ENCODE measurements around the gene TAMALIN. TPM values are rescaled to one million over a fixed set of nuclear protein-coding genes. Genes with fewer than 3 reads are reported as not detected.

The TAMALIN gene
- total RNA-seq, result 1 to 10 TPM; 1.8 to 2.2 TPM

DNA sequence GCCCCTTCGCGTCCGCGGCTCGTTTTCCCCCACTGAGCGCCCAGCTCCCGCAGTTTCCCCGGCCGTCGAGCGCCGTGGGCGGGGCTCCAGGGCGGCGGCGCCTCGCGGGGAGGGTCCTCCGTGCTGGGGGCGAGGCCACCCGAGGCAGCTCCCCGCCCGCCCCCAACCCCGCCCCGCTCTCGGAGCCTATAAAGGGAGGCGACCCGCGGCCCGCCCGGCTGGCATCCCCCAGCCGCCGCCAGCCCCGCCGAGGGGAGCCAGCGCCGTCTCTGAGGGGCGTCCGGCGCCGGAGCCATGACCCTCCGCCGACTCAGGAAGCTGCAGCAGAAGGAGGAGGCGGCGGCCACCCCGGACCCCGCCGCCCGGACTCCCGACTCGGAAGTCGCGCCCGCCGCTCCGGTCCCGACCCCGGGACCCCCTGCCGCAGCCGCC lies at the start of gene TAMALIN:
Gene TAMALIN (plus strand): TSS at position 221 of the 432 bp plus-strand sequence. CDS start 74 bp downstream, at position 295.
- H3K27ac Mint-ChIP-seq, result no peak within 1 kb of the TSS
- H3K4me1 Mint-ChIP-seq, result peaks cover 9% of the 10 kb centered on the region
- ATAC-seq (peak; percentile 74), DNase-seq (peak; percentile 58)
- peak within 1 kb of the TSS; percentile 69 for H3K4me3 Mint-ChIP-seq
- H3K27me3 Mint-ChIP-seq, result peaks cover 45% of the 10 kb centered on the region
- CTCF ChIA-PET, result interaction anchor here (0.7 to 6.1 kb wide), 7 partner anchors 9 to 75 kb away, joined by 3 to 197 read pairs (median 3); partner anchors contain the start of gene NR4A1
- no peaks in the 10 kb centered on the region for H3K9me3 Mint-ChIP-seq (ENCODE audit: low read depth)
- H3K36me3 Mint-ChIP-seq, result no peaks in the 10 kb centered on the region

DNA sequence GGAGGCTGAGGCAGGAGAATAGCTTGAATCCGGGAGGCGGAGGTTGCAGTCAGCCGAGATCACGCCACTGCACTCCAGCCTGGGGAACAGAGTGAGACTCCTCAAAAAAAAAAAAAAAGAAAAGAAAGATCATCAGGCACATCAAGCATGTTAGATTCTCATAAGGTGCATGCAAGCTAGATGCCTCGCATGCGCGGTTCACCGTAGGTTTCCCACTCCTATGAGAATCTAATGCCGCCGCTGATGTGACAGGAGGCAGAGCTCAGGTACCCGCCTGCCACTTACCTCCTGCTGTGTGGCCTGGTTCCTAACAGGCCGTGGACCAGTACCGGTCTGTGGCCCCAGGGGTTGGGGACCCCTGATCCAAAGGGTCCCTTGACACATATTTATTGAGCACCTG lies 48.2 kb upstream of the TAMALIN start:
- Mint-ChIP-seq H3K4me1 (peaks cover 2% of the 10 kb centered on the region), H3K4me3 (no peak overlapping the region), H3K36me3 (no peaks in the 10 kb centered on the region), H3K9me3 (ENCODE audit: low read depth) (no peaks in the 10 kb centered on the region), H3K27me3 (peaks cover 16% of the 10 kb centered on the region), H3K27ac (no peak overlapping the region)
- no peak for DNase-seq
- CTCF ChIA-PET, result interaction anchor here (1.3 to 1.7 kb wide), 2 partner anchors 12 to 18 kb away, joined by 3 to 5 read pairs; no protein-coding TSS in a partner anchor
- no peak for ATAC-seq

DNA sequence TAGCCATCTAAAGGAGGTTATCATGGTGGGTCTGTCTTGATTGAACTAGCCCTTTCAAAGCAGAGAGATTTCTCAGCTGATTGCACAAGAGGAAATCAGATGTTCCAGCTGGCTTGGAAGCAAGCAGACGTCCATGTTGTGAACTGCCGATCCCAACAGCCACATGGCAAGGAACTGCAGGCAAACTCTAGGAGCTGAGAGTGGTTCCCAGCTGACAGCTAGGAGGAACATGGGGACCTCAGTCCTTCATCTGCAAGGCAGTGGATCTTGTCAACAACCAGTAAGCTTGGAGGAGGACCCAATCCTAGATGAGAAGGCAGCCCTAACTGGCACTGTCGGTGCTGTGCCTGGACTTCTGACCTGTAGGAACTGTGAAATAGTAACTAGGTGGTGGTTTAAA lies 47.5 kb upstream of the TAMALIN start:
- CTCF ChIA-PET, result interaction anchor here (0.7 to 1.9 kb wide), 4 partner anchors 12 to 982 kb away, joined by 3 to 5 read pairs (median 4); no protein-coding TSS in a partner anchor
- DNase-seq (no peak), ATAC-seq (no peak)
- Mint-ChIP-seq H3K27me3 (peaks cover 12% of the 10 kb centered on the region), H3K4me3 (no peak overlapping the region), H3K4me1 (peaks cover 2% of the 10 kb centered on the region), H3K9me3 (ENCODE audit: low read depth) (no peaks in the 10 kb centered on the region), H3K36me3 (peaks cover under 1% of the 10 kb centered on the region), H3K27ac (no peak overlapping the region)

DNA sequence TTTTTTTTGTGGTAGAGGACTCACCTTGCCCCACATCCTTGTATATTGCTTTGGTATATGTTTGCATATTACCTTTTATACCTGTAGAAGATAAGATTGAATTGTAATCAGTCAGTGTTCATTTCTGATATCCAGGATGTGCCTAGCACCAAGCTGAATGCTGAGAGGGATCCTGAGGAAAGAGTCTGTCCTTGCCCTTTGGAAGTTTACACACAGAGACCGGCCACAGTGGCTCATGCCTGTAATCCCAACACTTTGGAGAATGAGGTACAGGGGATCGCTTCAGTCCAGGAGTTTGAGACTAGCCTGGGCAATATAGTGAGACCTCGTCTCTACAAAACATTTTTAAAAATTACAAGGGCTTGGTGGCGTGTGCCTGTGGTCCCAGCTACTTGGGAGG lies 46.8 kb upstream of the TAMALIN start:
- DNase-seq (no peak), ATAC-seq (no peak)
- Mint-ChIP-seq H3K4me1 (peaks cover 2% of the 10 kb centered on the region), H3K27me3 (peaks cover 13% of the 10 kb centered on the region), H3K36me3 (peaks cover 3% of the 10 kb centered on the region), H3K27ac (no peak overlapping the region), H3K4me3 (no peak overlapping the region), H3K9me3 (ENCODE audit: low read depth) (no peaks in the 10 kb centered on the region)
- CTCF ChIA-PET, result interaction anchor here (1.7 to 1.9 kb wide), 2 partner anchors 16 to 21 kb away, joined by 5 read pairs; no protein-coding TSS in a partner anchor

DNA sequence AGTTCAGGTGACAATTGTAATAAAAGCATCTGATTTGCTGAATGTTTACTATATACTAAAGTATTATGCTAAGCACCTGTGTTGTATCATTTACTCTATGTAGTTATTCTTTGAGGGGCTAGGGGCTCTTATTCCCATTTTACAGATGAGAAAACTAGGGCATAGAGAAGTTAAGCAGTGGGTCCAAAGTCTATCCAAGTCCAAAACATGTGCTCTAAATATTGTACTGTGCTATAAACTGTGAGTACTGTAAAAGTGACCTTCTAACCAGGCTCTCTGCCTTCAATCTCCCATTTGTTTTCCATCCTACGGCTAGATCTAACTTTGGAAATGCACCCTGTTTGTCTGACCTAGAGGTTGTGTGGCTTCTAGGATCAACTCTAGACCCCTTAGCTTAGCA lies 46.3 kb upstream of the TAMALIN start:
- Mint-ChIP-seq H3K27ac (no peak overlapping the region), H3K4me1 (no peaks in the 10 kb centered on the region), H3K36me3 (peaks cover 3% of the 10 kb centered on the region), H3K9me3 (ENCODE audit: low read depth) (no peaks in the 10 kb centered on the region), H3K4me3 (no peak overlapping the region), H3K27me3 (peaks cover 14% of the 10 kb centered on the region)
- ATAC-seq, result no peak
- CTCF ChIA-PET, result interaction anchor here (1.9 kb wide), 1 partner anchor 20 kb away, joined by 5 read pairs; no protein-coding TSS in a partner anchor
- DNase-seq, result no peak

DNA sequence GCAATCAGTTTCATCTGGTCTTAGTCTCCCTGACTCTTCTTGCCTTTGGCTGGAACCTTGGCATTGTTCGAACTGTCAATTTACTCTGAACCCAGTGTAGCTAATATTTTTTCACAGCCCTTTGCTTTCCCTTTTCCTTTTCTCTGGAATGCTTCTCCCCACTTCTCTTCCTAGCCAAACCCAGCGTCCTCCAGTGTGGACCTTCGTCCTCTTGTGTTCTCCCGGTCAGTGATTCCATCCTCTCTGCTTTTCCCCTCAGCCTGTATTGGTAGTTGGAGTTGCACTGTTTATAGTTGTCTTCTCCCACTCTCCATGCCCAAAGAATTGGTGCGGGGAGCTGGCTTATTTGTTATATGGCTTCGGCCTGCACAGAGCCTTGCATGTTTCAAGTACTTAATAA lies 45.9 kb upstream of the TAMALIN start:
- no peaks in the 10 kb centered on the region for H3K9me3 Mint-ChIP-seq (ENCODE audit: low read depth)
- DNase-seq (no peak), ATAC-seq (no peak)
- no peak overlapping the region for H3K27ac Mint-ChIP-seq
- H3K4me1 Mint-ChIP-seq, result no peaks in the 10 kb centered on the region
- no peak overlapping the region for H3K4me3 Mint-ChIP-seq
- peaks cover 16% of the 10 kb centered on the region for H3K27me3 Mint-ChIP-seq
- H3K36me3 Mint-ChIP-seq, result peaks cover 5% of the 10 kb centered on the region
- CTCF ChIA-PET, result interaction anchor here (1.9 kb wide), 1 partner anchor 20 kb away, joined by 5 read pairs; no protein-coding TSS in a partner anchor

DNA sequence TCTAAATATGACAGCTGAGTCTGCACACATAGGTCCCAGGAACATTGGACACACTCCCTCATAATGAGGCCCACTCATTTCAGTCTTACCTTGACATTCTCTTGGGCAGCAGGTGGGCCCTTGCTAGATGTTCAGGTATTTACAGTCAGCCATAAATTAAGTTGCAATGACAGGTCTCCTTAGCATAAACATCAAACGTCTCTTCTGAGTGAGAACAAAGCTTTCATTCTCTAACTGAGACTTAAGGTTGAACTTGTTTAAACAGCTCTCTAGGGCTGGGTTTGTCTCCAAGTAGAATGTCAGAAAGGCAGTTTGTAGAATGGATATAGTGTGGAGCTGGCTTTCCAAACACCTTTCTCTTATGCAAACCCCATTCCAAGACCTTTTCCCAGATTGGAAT lies 44.9 kb upstream of the TAMALIN start:
- H3K27me3 Mint-ChIP-seq, result peaks cover 21% of the 10 kb centered on the region
- DNase-seq, result no peak
- no peaks in the 10 kb centered on the region for H3K4me1 Mint-ChIP-seq
- no peak for ATAC-seq
- CTCF ChIA-PET, result interaction anchor here (0.6 to 1.5 kb wide), 5 partner anchors 9 to 64 kb away, joined by 3 to 11 read pairs (median 3); no protein-coding TSS in a partner anchor
- no peaks in the 10 kb centered on the region for H3K9me3 Mint-ChIP-seq (ENCODE audit: low read depth)
- peaks cover 5% of the 10 kb centered on the region for H3K36me3 Mint-ChIP-seq
- H3K4me3 Mint-ChIP-seq, result no peak overlapping the region
- no peak overlapping the region for H3K27ac Mint-ChIP-seq

DNA sequence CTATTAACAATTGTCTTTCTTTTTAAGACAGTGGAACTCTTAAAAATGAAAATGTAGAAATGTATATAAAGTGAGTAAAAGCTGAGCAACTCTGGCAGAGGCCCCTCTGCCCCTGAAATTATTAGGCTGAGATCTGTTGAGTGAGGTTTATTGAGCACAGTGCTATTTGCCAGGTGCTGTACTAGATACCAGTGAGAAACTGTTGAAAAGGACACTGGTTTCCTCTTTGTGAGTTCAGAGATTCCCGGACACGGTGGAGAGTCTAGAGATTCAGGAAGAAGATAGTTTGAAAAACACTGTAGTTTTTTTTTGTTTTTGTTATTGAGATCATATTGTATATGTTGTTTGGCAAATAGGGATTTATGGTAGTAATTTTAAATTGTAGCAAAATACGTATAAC lies 44.0 kb upstream of the TAMALIN start:
- H3K9me3 Mint-ChIP-seq (ENCODE audit: low read depth), result no peaks in the 10 kb centered on the region
- H3K36me3 Mint-ChIP-seq, result peaks cover 5% of the 10 kb centered on the region
- CTCF ChIA-PET, result interaction anchor here (1.1 to 1.5 kb wide), 3 partner anchors 8 to 63 kb away, joined by 3 to 11 read pairs (median 8); no protein-coding TSS in a partner anchor
- peaks cover 21% of the 10 kb centered on the region for H3K27me3 Mint-ChIP-seq
- DNase-seq (no peak), ATAC-seq (no peak)
- H3K4me3 Mint-ChIP-seq, result no peak overlapping the region
- no peaks in the 10 kb centered on the region for H3K4me1 Mint-ChIP-seq
- H3K27ac Mint-ChIP-seq, result no peak overlapping the region

DNA sequence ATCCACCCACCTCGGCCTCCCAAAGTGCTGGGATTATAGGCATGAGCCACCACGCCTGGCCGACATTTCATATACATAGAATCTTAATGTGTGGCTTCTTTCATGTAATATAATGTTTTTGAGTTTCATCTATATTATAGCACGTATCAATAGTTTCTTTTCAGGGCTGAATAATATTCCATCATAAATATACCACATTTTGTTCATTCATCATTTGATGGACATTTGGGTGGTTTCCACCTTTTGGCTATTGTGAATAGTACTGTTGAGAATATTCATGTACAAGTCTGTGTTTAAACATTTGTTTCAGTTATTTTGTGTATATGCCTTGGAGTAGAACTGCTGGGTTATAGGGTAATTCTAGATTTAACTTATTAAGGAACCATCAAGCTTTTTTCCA lies 43.3 kb upstream of the TAMALIN start:
- no peak for ATAC-seq
- no peaks in the 10 kb centered on the region for H3K9me3 Mint-ChIP-seq (ENCODE audit: low read depth)
- no peak overlapping the region for H3K27ac Mint-ChIP-seq
- peaks cover 22% of the 10 kb centered on the region for H3K27me3 Mint-ChIP-seq
- DNase-seq, result no peak
- CTCF ChIA-PET, result no interaction called here
- peaks cover 5% of the 10 kb centered on the region for H3K36me3 Mint-ChIP-seq
- no peak overlapping the region for H3K4me3 Mint-ChIP-seq
- no peaks in the 10 kb centered on the region for H3K4me1 Mint-ChIP-seq

DNA sequence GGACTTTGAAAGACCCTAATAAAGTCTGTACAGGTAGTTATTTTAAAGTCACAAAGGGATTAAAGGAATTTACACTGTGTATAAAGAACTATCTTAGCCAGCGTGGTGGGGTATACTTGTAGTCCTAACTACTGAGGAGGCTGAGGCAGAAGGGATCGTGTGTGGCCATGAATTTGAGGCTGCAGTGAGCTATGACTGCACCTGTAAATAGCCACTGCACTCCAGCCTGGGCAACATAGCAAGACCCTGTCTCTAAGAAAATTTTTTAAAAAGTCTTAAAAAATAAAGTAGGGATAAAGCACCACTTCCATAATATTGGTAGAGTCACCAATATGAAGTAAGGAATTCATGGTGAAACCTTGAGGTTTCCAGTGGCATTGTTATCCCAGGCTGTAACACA lies 37.1 kb upstream of the TAMALIN start:
- no peak overlapping the region for H3K4me3 Mint-ChIP-seq
- H3K27me3 Mint-ChIP-seq, result peaks cover 56% of the 10 kb centered on the region
- H3K4me1 Mint-ChIP-seq, result peaks cover 47% of the 10 kb centered on the region
- CTCF ChIA-PET, result interaction anchor here (1.7 to 9.9 kb wide), 3 partner anchors 8 to 54 kb away, joined by 11 to 116 read pairs (median 15); no protein-coding TSS in a partner anchor
- no peaks in the 10 kb centered on the region for H3K9me3 Mint-ChIP-seq (ENCODE audit: low read depth)
- no peak for DNase-seq
- H3K36me3 Mint-ChIP-seq, result peaks cover 2% of the 10 kb centered on the region
- ATAC-seq, result no peak
- H3K27ac Mint-ChIP-seq, result no peak overlapping the region

DNA sequence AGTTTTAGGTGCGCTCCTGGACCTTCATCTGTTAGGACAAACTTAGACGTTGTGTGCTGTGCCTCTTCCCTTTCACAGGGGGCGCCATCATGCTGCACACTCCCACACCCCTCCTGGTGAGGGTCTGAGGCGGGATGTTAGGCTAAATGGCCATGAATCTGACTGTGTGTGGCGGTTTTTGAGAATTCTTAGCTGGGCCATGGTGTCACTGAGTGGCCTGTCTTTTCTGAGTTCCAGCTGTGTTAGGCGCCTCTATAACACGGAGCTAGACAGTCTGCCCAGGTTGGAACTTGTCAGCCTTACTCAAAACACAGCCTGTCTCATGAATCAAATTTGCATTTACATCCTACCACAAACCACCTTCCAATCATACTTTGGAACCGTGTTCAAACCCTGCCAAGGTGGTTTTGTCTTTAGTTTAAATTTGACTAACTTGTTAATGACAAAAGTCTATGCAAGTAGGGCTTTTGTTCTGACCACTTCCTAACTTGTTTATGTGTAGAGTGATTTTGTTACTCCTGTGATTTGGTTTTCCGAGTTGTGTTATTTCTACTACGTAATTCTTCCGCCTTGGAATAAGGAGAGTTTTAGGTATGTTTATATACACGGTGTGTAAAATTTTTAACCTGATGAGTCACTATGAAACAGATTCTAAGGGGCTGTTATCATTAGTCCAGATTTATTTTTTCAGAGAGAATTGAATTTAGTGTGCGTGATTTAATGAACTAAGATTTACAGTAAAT lies 35.7 kb upstream of the TAMALIN start:
- CTCF ChIA-PET, result interaction anchor here (0.6 to 9.9 kb wide), 21 partner anchors 9 to 157 kb away, joined by 3 to 116 read pairs (median 4); partner anchors contain the start of gene ACVR1B
- peaks cover 55% of the 10 kb centered on the region for H3K27me3 Mint-ChIP-seq
- peaks cover 2% of the 10 kb centered on the region for H3K36me3 Mint-ChIP-seq
- DNase-seq (peak; percentile 84), ATAC-seq (peak; percentile 88)
- peak overlapping the region; percentile 43 for H3K4me3 Mint-ChIP-seq
- H3K9me3 Mint-ChIP-seq (ENCODE audit: low read depth), result no peaks in the 10 kb centered on the region
- H3K27ac Mint-ChIP-seq, result peak overlapping the region; percentile 76
- H3K4me1 Mint-ChIP-seq, result peaks cover 61% of the 10 kb centered on the region

DNA sequence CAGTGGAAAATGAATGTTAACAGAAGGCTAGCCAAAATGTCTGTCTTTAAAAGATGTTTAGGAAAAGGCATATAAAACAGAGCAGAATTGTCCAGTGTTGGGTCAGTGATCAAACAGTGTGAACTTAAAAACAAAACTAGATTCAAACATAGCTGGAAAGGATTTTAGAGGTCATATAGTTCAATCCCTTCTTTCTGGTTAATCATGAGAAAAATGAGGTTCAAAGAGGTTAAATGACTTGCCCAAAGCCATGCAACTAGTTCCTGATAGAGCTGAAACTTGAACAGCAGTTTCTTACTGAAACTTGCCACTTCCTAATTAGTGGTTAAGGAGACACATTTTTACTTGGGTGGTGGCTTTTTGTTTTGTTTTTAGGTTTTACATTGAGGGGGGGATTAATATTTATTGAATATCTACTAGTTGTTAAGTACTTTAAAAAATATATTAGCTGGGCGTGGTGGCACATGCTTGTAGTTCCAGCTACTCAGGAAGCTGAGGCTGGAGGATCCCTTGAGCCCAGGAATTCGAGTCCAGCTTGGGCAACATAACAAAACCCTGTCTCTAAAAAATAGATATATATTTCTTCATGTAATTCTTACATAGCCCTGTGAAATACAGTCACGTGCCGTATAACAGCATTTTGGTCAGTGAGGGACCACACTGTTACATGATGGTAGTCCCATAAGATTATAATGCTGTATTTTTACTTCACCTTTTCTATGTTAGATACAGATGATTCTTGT lies 34.9 kb upstream of the TAMALIN start:
- Mint-ChIP-seq H3K27me3 (peaks cover 52% of the 10 kb centered on the region), H3K36me3 (peaks cover 2% of the 10 kb centered on the region), H3K4me3 (peak overlapping the region; percentile 49), H3K27ac (peak overlapping the region; percentile 76), H3K4me1 (peaks cover 69% of the 10 kb centered on the region), H3K9me3 (ENCODE audit: low read depth) (no peaks in the 10 kb centered on the region)
- DNase-seq (no peak), ATAC-seq (peak; percentile 5)
- CTCF ChIA-PET, result interaction anchor here (0.9 to 9.9 kb wide), 12 partner anchors 9 to 158 kb away, joined by 3 to 116 read pairs (median 7); partner anchors contain the start of gene ACVR1B

DNA sequence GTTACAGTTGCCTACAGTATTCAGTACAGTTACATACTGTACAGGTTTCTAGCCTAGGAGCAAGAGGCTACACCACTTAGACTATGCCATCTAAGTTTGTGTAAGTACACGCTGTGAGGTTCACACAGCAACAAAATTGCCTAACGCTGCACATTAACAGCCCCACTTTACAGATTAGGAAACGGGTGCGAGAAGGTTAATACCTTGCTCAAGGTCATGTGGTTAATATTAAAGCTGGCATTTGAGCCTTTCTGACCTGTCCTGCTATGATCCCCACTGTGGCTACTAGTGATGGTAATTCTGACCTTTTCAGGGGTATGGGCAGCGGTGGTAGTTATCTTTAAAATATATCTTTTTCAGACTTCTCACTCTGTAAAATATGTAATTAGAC lies 34.3 kb upstream of the TAMALIN start:
- H3K9me3 Mint-ChIP-seq (ENCODE audit: low read depth), result no peaks in the 10 kb centered on the region
- DNase-seq (no peak), ATAC-seq (peak; percentile 3)
- peaks cover 70% of the 10 kb centered on the region for H3K4me1 Mint-ChIP-seq
- peaks cover 52% of the 10 kb centered on the region for H3K27me3 Mint-ChIP-seq
- CTCF ChIA-PET, result interaction anchor here (1.1 to 9.9 kb wide), 3 partner anchors 8 to 51 kb away, joined by 4 to 116 read pairs (median 14); partner anchors contain the start of gene ACVR1B
- peak overlapping the region; percentile 14 for H3K27ac Mint-ChIP-seq
- H3K36me3 Mint-ChIP-seq, result peaks cover 2% of the 10 kb centered on the region
- H3K4me3 Mint-ChIP-seq, result no peak overlapping the region
